HG03066 (cell line): Measurements from ENCODE around the gene NBPF1.
"Not testable (repeated sequence)": the region's sequence is repeated elsewhere in the genome, so short reads cannot be mapped to it uniquely, and the experiment has no call there.

Experiments used
- ATAC-seq: cut with Tn5 transposase; IDR thresholded peaks from one replicate; pipeline ENCODE4 v1.9.1; 2021; ENCODE audit warnings: low read depth; ENCODE audit not compliant: unreplicated experiment

NBPF1 gene

GRCh38 chr1:16519255-16519951 lies 94.0 kb downstream of the NBPF1 start:
- not testable (repeated sequence) for ATAC-seq

- not testable (repeated sequence) for ATAC-seq
Measured at GRCh38 chr1:16518913-16519254, 94.5 kb downstream of the NBPF1 start.

GRCh38 chr1:16516694-16517410 lies 96.5 kb downstream of the NBPF1 start:
- not testable (repeated sequence) for ATAC-seq

GRCh38 chr1:16514107-16515055 lies 99.0 kb downstream of the NBPF1 start, which contains the start of gene RNU1-1:
Gene RNU1-1 (minus strand): TSS chr1:16514285.
- not testable (repeated sequence) for ATAC-seq

- ATAC-seq = peak; percentile 75
Measured at GRCh38 chr1:16513412-16514106, 99.8 kb downstream of the NBPF1 start.

DNA sequence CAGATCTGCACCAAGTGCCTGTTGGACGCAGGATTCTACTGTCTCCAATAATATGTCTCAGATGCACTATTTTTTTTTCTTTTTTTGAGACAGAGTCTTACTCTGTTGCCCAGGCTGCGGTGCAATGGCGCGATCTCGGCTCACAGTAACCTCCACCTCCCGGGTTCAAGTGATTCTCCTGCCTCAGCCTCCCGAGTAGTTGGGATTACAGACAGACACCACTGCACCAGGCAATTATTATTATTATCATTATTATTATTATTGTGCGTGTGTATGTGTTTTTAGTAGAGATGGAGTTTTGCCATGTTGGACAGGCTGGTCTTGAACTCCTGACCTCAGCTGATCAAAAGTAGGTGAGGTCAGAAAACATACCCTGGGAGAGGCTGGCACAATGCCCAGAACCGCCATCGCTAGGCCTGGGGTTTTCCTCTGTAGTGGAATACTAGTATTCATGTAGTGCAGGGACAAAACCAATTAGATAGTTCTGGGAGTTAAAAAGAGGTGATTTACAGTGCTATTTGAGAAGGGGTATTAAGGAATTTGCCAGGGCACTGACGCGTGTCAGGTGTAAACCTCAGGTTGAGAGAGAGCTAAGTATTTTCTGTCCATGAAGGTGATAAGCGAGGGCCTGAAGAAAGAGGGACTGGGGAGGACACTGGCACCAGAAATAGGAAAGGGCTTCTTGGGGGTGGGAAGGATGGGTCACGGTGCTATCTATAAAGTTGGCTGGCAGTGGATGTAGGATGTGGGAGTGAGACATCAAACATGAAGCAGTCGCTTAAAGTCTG lies 100.5 kb downstream of the NBPF1 start:
- ATAC-seq = not testable (repeated sequence)
